EH (cell line): ENCODE data around the gene APOBEC3C.
"Not testable (repeated sequence)": the region's sequence is repeated elsewhere in the genome, so short reads cannot be mapped to it uniquely, and the experiment has no call there.

Experiments
- DNase-seq: peaks from one replicate; pipeline ENCODE4 v3.0.0-alpha.2; 2015; ENCODE audit warnings: low read depth

APOBEC3C gene

DNA sequence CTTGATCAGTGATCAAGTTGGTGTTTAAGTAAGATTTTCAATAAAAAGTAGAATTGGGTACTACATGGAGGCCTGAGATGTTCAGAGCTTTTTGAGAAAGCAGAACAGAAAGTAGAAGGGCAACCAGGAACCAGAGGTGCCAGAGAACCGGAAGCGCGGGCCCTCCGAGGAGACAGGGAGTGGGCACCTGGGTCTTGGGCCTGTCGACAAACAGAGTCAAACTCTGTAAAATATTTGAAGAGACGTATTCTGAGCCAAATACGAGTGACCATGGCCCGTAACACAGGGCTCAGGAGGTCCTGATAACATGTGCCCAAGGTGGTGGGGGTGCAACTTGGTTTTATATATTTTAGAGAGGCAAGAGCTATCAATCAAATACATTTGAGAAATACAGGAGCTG lies 49.8 kb downstream of the APOBEC3C start:
- not testable (repeated sequence) for DNase-seq

DNA sequence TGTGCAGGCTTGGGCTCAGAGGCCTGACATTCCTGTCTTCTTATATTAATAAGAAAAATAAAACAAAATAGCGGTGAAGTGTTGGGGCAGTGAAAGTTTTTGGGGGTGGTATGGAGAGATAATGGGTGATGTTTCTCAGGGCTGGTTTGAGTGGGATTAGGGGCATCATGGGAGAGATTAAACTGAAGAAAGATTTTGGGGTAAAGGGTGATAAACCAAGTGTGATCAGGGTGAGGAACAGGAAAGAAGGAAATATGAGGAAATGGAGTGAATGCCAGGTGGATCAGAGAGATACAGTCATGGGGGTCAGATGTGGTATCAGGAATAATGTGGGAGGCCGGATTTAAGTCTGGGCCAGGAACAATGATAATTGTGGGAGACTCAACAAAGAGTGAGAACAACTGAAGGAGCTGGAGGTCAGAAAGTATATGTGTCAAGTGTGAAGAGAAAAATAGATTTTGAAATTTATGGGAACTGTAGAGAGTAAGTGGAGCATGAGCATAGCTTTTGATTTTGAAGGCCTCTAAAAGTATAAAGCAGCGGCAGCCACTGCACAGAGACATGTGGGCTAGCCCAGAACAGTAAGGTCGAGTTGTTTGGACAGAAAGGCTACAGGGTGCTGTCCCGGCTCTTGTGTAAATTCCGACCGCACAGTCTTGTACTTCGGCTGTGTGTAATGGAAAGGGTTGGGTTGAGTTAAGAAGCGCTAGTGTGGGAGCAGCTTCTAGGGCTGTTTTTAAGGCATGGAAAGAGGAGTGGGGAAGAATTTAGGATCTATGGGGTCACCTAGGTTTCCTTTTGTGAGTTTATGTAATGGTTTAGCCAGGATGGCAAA lies 52.6 kb downstream of the APOBEC3C start:
- not testable (repeated sequence) for DNase-seq

DNA sequence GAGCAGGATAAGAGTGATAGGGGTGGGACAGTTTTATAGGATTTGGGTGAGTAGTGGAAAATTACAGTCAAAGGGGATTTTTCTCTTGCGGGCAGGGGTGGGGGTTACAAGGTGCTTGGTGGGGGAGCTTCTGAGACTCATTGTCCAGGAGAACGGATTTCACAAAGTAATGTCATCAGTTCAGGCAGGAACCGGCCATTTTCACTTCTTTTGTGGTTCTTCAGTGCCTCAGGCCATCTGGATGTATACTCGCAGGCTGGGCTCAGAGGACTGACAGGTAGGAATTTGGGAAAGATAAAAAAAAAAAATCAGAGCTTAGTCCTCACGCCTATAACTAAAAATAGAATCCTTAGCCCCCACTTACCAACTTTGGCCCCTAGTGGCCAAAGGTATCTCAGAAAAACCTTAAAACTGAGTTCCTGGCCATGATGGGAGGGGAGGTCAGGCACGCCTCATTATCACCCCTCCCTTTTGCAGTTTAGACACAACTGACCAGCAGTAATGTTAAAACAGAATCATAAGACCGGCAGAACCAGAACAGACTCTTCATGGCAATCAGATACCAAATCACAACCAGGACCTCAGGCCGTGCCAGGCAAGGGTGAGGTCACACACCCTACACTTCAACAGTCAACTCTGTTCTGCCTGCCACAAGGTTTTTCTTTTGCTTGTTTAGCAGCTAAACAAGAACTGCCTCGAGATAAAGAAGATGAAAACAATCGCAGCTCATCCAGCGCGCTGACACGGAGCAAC lies 54.2 kb downstream of the APOBEC3C start:
- no peak for DNase-seq
